HCT116 (cell line): Measurements from ENCODE around the gene ADK. TPM values are rescaled to one million over a fixed set of nuclear protein-coding genes. Genes with fewer than 3 reads are reported as not detected.

Experiments used
- ATAC-seq: fragments of 200-7000 bp; cut with Tn5 transposase; 2 replicates; pipeline ENCODE4 v1.9.1; 2020; ENCODE audit warnings: mild to moderate bottlenecking, moderate library complexity
- BruUV-seq: library from RNA; stranded (reverse); fragments of 400-500 nt; replicated peaks from 2 replicates; lab custom pipeline; 2021; lab: Mats Ljungman, UMichigan
- CTCF ChIA-PET: fragments of 300-600 bp; sonication (Branson Sonifier 250); formaldehyde crosslinking; loops from one replicate; lab custom pipeline; 2021; ENCODE audit warnings: antibody characterized with exemption; lab: Charles Lee
- POLR2A ChIA-PET: fragments of 300-600, 350-600 bp; sonication (Branson Sonifier 250); formaldehyde crosslinking; loops from one replicate; lab custom pipeline; 2021; ENCODE audit warnings: antibody characterized with exemption; lab: Charles Lee
- RAD21 ChIA-PET, 2 experiments: fragments of 300-600 bp; sonication (Branson Sonifier 250); formaldehyde crosslinking; loops; one replicate each; lab custom pipeline; 2023; ENCODE audit warnings: low total read pairs in 2 of 2; ENCODE audit not compliant: uncharacterized antibody in 2 of 2, unreplicated experiment in 2 of 2, low non-redundant PET in 1 of 2; lab: Charles Lee
- DNase-seq: peaks from one replicate; pipeline ENCODE4 v3.0.0-alpha.2; 2010; ENCODE audit warnings: low read depth, low spot score
- H2AFZ ChIP-seq: fragments of 200-600 bp; shearing (Covaris generic), sonication (generic); 2 replicates; pipeline ENCODE4 v1.6.1; 2017; ENCODE audit warnings: low read depth, mixed run types, mixed read lengths, antibody characterized with exemption, low read length; ENCODE audit not compliant: poor library complexity, severe bottlenecking
- H3K27ac ChIP-seq: 2 replicates; pipeline ENCODE4 v1.5.1; 2012; ENCODE audit warnings: low read depth, low read length
- H3K27me3 ChIP-seq: fragments of 200-600 bp; sonication (generic); 2 replicates; pipeline ENCODE4 v1.6.1; 2016; ENCODE audit warnings: mixed run types, low read length, mixed read lengths; ENCODE audit not compliant: insufficient read depth
- H3K36me3 ChIP-seq, 2 experiments: fragments of 200-500 bp in 1 of 2; fragments of 200-600 bp in 1 of 2; sonication (Bioruptor generic) in 1 of 2; sonication (generic) in 1 of 2; 2 replicates each; pipeline versions ENCODE4 v1.5.1 to v1.6.1; 2014 to 2016; ENCODE audit warnings: low read length in 2 of 2, inconsistent platforms in 1 of 2, mixed read lengths in 1 of 2, mixed run types in 1 of 2; ENCODE audit not compliant: insufficient read depth in 2 of 2, control insufficient read depth in 1 of 2
- H3K4me1 ChIP-seq, 2 experiments: fragments of 200-600 bp in 1 of 2; sonication (generic) in 1 of 2; 2 replicates each; pipeline versions ENCODE4 v1.5.1 to v1.6.1; 2012 to 2017; ENCODE audit warnings: low read length in 2 of 2, inconsistent platforms in 1 of 2, mild to moderate bottlenecking in 1 of 2, mixed read lengths in 1 of 2, mixed run types in 1 of 2, moderate library complexity in 1 of 2; ENCODE audit not compliant: insufficient read depth in 2 of 2, control insufficient read depth in 1 of 2
- H3K4me2 ChIP-seq: fragments of 200-600 bp; sonication (generic); 2 replicates; pipeline ENCODE4 v1.6.1; 2017; ENCODE audit warnings: mixed run types, low read length, mixed read lengths
- H3K4me3 ChIP-seq, 2 experiments: fragments of 200-600 bp in 1 of 2; sonication (generic) in 1 of 2; replicated peaks in 1 of 2; 2 replicates each; pipeline ENCODE4 v1.5.1; 2011 to 2016; ENCODE audit warnings: low read length in 2 of 2, control low read depth in 1 of 2, low read depth in 1 of 2, mild to moderate bottlenecking in 1 of 2, mixed read lengths in 1 of 2, mixed run types in 1 of 2
- H3K79me2 ChIP-seq: fragments of 200-600 bp; sonication (generic); 2 replicates; pipeline ENCODE4 v1.6.1; 2017; ENCODE audit warnings: mild to moderate bottlenecking, mixed run types, low read length, moderate library complexity, mixed read lengths; ENCODE audit not compliant: insufficient read depth
- H3K9ac ChIP-seq: fragments of 200-600 bp; sonication (generic); 2 replicates; pipeline ENCODE4 v1.6.1; 2016; ENCODE audit warnings: low read length, mixed read lengths
- H3K9me2 ChIP-seq: fragments of 200-600 bp; sonication (generic), shearing (Covaris generic); 2 replicates; pipeline ENCODE4 v1.6.1; 2017; ENCODE audit warnings: mixed run types, mild to moderate bottlenecking, moderate library complexity; ENCODE audit not compliant: insufficient read depth
- H3K9me3 ChIP-seq, 2 experiments: fragments of 200-500 bp in 1 of 2; fragments of 200-600 bp in 1 of 2; sonication (Bioruptor generic) in 1 of 2; sonication (generic) in 1 of 2; 2 replicates each; pipeline ENCODE4 v1.6.1; 2014 to 2017; ENCODE audit warnings: low read length in 2 of 2, mixed read lengths in 2 of 2, inconsistent platforms in 1 of 2, low read depth in 1 of 2, mild to moderate bottlenecking in 1 of 2, mixed run types in 1 of 2, moderate library complexity in 1 of 2; ENCODE audit not compliant: control insufficient read depth in 1 of 2, insufficient read depth in 1 of 2
- H4K20me1 ChIP-seq: fragments of 200-600 bp; sonication (generic), shearing (Covaris generic); 2 replicates; pipeline ENCODE4 v1.6.1; 2017; ENCODE audit warnings: mixed run types, mild to moderate bottlenecking, moderate library complexity; ENCODE audit not compliant: insufficient read depth
- CBX3 ChIP-seq: IDR thresholded peaks from 2 replicates; pipeline ENCODE4 v1.6.1; 2012; ENCODE audit warnings: low read depth
- CEBPB ChIP-seq: IDR thresholded peaks from 2 replicates; pipeline ENCODE4 v1.6.1; 2012; ENCODE audit warnings: low read depth
- EGR1 ChIP-seq: IDR thresholded peaks from 2 replicates; pipeline ENCODE4 v1.6.1; 2012; ENCODE audit warnings: low read depth
- ELF1 ChIP-seq: IDR thresholded peaks from 2 replicates; pipeline ENCODE4 v1.6.1; 2012; ENCODE audit warnings: low read depth, borderline replicate concordance
- FOSL1 ChIP-seq: IDR thresholded peaks from 2 replicates; pipeline ENCODE4 v1.6.1; 2012; ENCODE audit warnings: low read depth
- POLR2AphosphoS5 ChIP-seq: IDR thresholded peaks from 2 replicates; pipeline ENCODE4 v1.6.1; 2011; ENCODE audit warnings: mild to moderate bottlenecking, low read depth, low read length, moderate library complexity
- REST ChIP-seq: IDR thresholded peaks from 2 replicates; pipeline ENCODE4 v1.6.1; 2012; ENCODE audit warnings: low read depth
- SP1 ChIP-seq: IDR thresholded peaks from 2 replicates; pipeline ENCODE4 v1.6.1; 2012; ENCODE audit warnings: low read depth
- SRF ChIP-seq: IDR thresholded peaks from 2 replicates; pipeline ENCODE4 v1.6.1; 2012; ENCODE audit warnings: low read depth
- TCF7L2 ChIP-seq: IDR thresholded peaks from 2 replicates; pipeline ENCODE4 v1.7.0; 2011; ENCODE audit warnings: borderline replicate concordance, inconsistent platforms; ENCODE audit not compliant: insufficient read depth, insufficient read length; ENCODE audit errors: extremely low read depth
- YY1 ChIP-seq: IDR thresholded peaks from 2 replicates; pipeline ENCODE4 v1.6.1; 2011; ENCODE audit warnings: low read length, low read depth, moderate library complexity, mild to moderate bottlenecking; ENCODE audit not compliant: insufficient replicate concordance; ENCODE audit errors: extremely low read depth
- ZNF274 ChIP-seq: fragments of 200-500 bp; sonication (Bioruptor generic); IDR thresholded peaks from 2 replicates; pipeline ENCODE4 v1.6.1; 2014; ENCODE audit warnings: mild to moderate bottlenecking, low read depth, low read length, inconsistent platforms
- intact Hi-C: fragments of 100-400 bp; cut with micrococcal nuclease; formaldehyde crosslinking; loops from 2 replicates; pipeline ENCODE4 v1.10.0; 2022
- total RNA-seq: library from RNA; stranded (reverse); gene quantifications from one replicate; pipeline ENCODE4 v1.2.1, GENCODE V29; 2021; ENCODE audit not compliant: unreplicated experiment
- TF ChIP-seq, protein P1 (sequence below): IDR thresholded peaks from 2 replicates; pipeline ENCODE4 v1.6.1; 2012

ADK gene
- total RNA-seq, 1 experiment from 2014 or later = 55.0 TPM

DNA sequence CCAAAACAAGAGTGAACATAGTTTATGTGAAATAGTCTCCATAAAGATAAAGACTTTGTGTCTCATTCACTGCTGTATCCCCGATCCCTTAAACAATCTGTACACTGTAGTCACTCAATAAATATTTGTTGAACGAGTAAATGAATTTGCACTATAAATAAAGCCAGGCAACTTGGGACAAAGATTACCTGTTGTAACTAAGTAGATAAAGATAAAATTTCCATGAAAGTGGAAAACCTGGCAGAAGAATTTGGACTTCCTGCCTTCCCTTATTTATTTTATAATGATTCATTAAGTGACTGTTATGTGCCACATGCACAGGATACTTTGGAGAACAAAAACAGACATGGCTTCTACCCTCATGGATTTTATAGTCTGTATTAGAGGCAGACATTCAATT lies 397.7 kb downstream of the ADK start:
- CTCF ChIA-PET = no interaction called here
- H3K9me3 ChIP-seq = no peaks in the 10 kb centered on the region
- intact Hi-C loops = no loop called here
- no peak overlapping the region for H2AFZ ChIP-seq
- no peak overlapping the region for H3K4me2 ChIP-seq
- POLR2A ChIA-PET = no interaction called here
- no peaks in the 10 kb centered on the region for H3K27me3 ChIP-seq
- no peaks in the 10 kb centered on the region for H3K36me3 ChIP-seq
- H4K20me1 ChIP-seq = no peaks in the 10 kb centered on the region
- DNase-seq (no peak), ATAC-seq (no peak)
- TF ChIP-seq, protein P1, sequence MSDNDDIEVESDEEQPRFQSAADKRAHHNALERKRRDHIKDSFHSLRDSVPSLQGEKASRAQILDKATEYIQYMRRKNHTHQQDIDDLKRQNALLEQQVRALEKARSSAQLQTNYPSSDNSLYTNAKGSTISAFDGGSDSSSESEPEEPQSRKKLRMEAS = no peak
- TF ChIP-seq REST = no peak
- no peak for TF ChIP-seq FOSL1
- TF ChIP-seq YY1 = no peak
- TF ChIP-seq SP1 = no peak
- no peak for TF ChIP-seq TCF7L2
- no peak for TF ChIP-seq ZNF274
- TF ChIP-seq ELF1 = no peak
- no peak for TF ChIP-seq EGR1
- no peak for TF ChIP-seq CBX3
- no peak for TF ChIP-seq POLR2AphosphoS5
- no peak for TF ChIP-seq CEBPB
- no peak for TF ChIP-seq SRF
- H3K79me2 ChIP-seq = no peaks in the 10 kb centered on the region
- no peak overlapping the region for H3K27ac ChIP-seq
- no peaks in the 10 kb centered on the region for H3K9me2 ChIP-seq
- no peak overlapping the region for H3K9ac ChIP-seq
- RAD21 ChIA-PET = no interaction called here
- H3K4me1 ChIP-seq = no peaks in the 10 kb centered on the region
- H3K4me3 ChIP-seq = no peak overlapping the region
- BruUV-seq = no TSS peak
